ENCODE results near the gene CHPT1. TPM values are rescaled to one million over a fixed set of nuclear protein-coding genes. Genes with fewer than 3 reads are reported as not detected.

Gene CHPT1
- total and polyA plus RNA-seq, 9 of the 15 experiments (the other 6 are each of a cell fraction or from before 2014, with no cell fraction given): 15.3 to 210 (median 91.9) TPM

GRCh38 chr12:101737476-101737875, 40.0 kb downstream of the CHPT1 start:
- POLR2A ChIA-PET: no interaction called here

More at GRCh38 chr12:101737476-101737875, 40.0 kb downstream of the CHPT1 start:
- H3K79me2 ChIP-seq (ENCODE audit: control insufficient read depth, insufficient read depth, low read length): no peaks in the 10 kb centered on the region
- WGBS (ENCODE audit: insufficient coverage, low coverage, missing lambda C conversion rate): 98% methylated on average over 6 of the region's 6 CpGs
- CTCF ChIA-PET (ENCODE audit: low intra/inter-chr PET ratio): no interaction called here
- no peak overlapping the region for H2AFZ ChIP-seq (ENCODE audit: low read depth, low read length)
- H3K4me1 ChIP-seq (replicated peaks in 1 of 2; ENCODE audit: control insufficient read depth in 2 of 2, insufficient read depth in 2 of 2, low read length in 2 of 2): peaks cover 0 to 6% of the 10 kb centered on the region in 2 experiments; a peak in 1 of 5 replicates
- H3K36me3 ChIP-seq (ENCODE audit: control insufficient read depth, insufficient read depth, low read length): peaks cover 65% of the 10 kb centered on the region
- no TSS peak for BruUV-seq (replicated peaks)
- no peak for FAIRE-seq
- no peak overlapping the region for H3K9ac ChIP-seq (ENCODE audit: insufficient read depth in 1 of 2, low read depth in 2 of 2, low read length in 2 of 2)
- intact Hi-C loops (cut with micrococcal nuclease): no loop called here
- no peak overlapping the region for H3K27ac ChIP-seq (ENCODE audit: extremely low read depth, low read depth, low read length)
- H3K27me3 ChIP-seq (ENCODE audit: control insufficient read depth in 2 of 2, insufficient read depth in 2 of 2, low read length in 2 of 2): no peaks in the 10 kb centered on the region
- no peak overlapping the region for H3K4me2 ChIP-seq (ENCODE audit: insufficient read depth, low read length)
- ATAC-seq: no peak
- in situ Hi-C loops (cut with MboI): no loop called here
- TF ChIP-seq XRCC5 (IDR thresholded peaks at IDR 0.05; ENCODE audit: low read depth, low read length) (no peak), SLC30A9 (CRISPR knock-in tag; IDR thresholded peaks at IDR 0.05) (no peak), MAZ (CRISPR knock-in tag; conservative IDR thresholded peaks at IDR 0.05 in 1 of 2, IDR thresholded peaks at IDR 0.05 in 1 of 2) (no peak), NFIC (IDR thresholded peaks at IDR 0.05) (no peak), RFX5 (IDR thresholded peaks at IDR 0.05; ENCODE audit: low read depth, low read length) (no peak), HDAC6 (IDR thresholded peaks at IDR 0.05; ENCODE audit: low read depth, low read length) (no peak), TARDBP (IDR thresholded peaks at IDR 0.05) (no peak), SRSF7 (optimal IDR thresholded peaks at IDR 0.05; ENCODE audit: low read depth, low read length) (no peak), MNT (conservative IDR thresholded peaks at IDR 0.05) (no peak), ZFP36 (IDR thresholded peaks at IDR 0.05; ENCODE audit: low read depth, low read length, partially characterized antibody) (no peak), MAFF (IDR thresholded peaks at IDR 0.05; ENCODE audit: low read length) (no peak), ZNF324 (CRISPR knock-in tag; IDR thresholded peaks at IDR 0.05) (no peak), CBX3 (IDR thresholded peaks at IDR 0.05; ENCODE audit: borderline replicate concordance in 1 of 2, low read length in 2 of 2) (no peak), CBFA2T2 (conservative IDR thresholded peaks at IDR 0.05) (no peak), ELK1 (CRISPR knock-in tag; IDR thresholded peaks at IDR 0.05) (no peak), POLR2G (IDR thresholded peaks at IDR 0.05; ENCODE audit: low read depth, low read length) (no peak), HDAC1 (IDR thresholded peaks at IDR 0.05) (no peak), CTCF (IDR thresholded peaks at IDR 0.05 in 2 of 3, conservative IDR thresholded peaks at IDR 0.05 in 1 of 3; ENCODE audit: insufficient read depth in 2 of 3, low read depth in 1 of 3, low read length in 3 of 3) (no peak), TAL1 (IDR thresholded peaks at IDR 0.05) (no peak), USF2 (CRISPR knock-in tag; IDR thresholded peaks at IDR 0.05) (no peak)
- DNase-seq (ENCODE audit: extremely low read depth in 1 of 4, low spot score in 3 of 4): no peak
- no peaks in the 10 kb centered on the region for H4K20me1 ChIP-seq (replicated peaks; ENCODE audit: control insufficient read depth, insufficient read depth, low read length)
- H3K4me3 ChIP-seq: no peak overlapping the region
- H3K9me1 ChIP-seq (ENCODE audit: control insufficient read depth, insufficient read depth, low read length): no peaks in the 10 kb centered on the region
- H3K9me3 ChIP-seq (replicated peaks; ENCODE audit: control insufficient read depth, insufficient read depth, low read depth, low read length): no peaks in the 10 kb centered on the region

All from K562 (cell line).